ENCODE measurements around the gene MLLT11.
A peak's percentile ranks its signal among the peaks of the same experiment; 100 is the strongest.
"Not testable (repeated sequence)": the region's sequence is repeated elsewhere in the genome, so short reads cannot be mapped to it uniquely, and the experiment has no call there.

Gene MLLT11

DNA sequence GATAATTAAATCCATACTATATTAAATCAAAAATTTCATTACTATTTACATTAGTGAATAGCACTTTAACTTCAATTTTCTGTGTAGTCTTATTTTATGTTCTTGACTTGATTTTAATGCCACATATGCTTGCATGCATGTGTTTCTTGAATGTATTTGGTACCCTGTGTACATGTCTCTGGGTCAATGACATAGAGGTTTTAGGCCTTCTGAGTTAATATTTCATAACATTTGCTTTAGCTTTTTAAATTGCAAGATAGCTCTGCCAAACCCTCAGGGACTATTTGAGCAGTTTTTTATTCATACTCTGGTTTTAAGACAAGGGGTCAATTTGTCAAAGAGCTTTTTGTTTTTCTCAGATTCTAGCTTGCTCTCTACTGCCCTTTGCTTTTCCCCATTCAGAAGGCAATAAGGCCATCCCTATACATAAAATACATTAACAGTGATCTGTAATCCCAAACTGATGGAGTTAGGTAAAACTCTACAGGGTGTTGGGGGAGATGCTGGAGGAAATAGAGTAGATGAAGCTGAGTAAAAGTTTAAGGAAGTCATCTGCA is 5.0 kb downstream of the MLLT11 start:
- Histone ChIP-seq H3K4me1 (ENCODE audit: insufficient read depth, low read length) (peaks cover 15% of the 10 kb centered on the region; the same call in 1 of the 2 replicates), H3K36me3 (ENCODE audit: insufficient read depth, low read length) (peaks cover 5% of the 10 kb centered on the region; the same call in 1 of the 2 replicates), H3K9ac (ENCODE audit: low read depth, low read length) (no peak overlapping the region), H3K9me3 (ENCODE audit: control insufficient read depth, insufficient read depth, low read length) (no peaks in the 10 kb centered on the region)

DNA sequence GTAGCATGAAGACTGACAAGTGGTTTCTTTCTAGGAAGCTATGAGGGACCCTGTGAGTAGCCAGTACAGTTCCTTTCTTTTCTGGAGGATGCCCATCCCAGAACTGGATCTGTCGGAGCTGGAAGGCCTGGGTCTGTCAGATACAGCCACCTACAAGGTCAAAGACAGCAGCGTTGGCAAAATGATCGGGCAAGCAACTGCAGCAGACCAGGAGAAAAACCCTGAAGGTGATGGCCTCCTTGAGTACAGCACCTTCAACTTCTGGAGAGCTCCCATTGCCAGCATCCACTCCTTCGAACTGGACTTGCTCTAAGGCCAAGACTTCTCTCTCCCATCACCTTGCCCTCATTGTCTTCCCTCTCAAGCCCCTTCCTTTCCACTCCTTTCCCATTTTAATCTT is 7.0 kb downstream of the MLLT11 start:
- peaks cover 11% of the 10 kb centered on the region; the same call in 1 of the 2 replicates for H3K4me1 ChIP-seq (ENCODE audit: insufficient read depth, low read length)
- H3K9ac ChIP-seq (ENCODE audit: low read depth, low read length), result no peak overlapping the region
- H3K36me3 ChIP-seq (ENCODE audit: insufficient read depth, low read length), result peaks cover 5% of the 10 kb centered on the region; the same call in 1 of the 2 replicates
- H3K9me3 ChIP-seq (ENCODE audit: control insufficient read depth, insufficient read depth, low read length), result no peaks in the 10 kb centered on the region

DNA sequence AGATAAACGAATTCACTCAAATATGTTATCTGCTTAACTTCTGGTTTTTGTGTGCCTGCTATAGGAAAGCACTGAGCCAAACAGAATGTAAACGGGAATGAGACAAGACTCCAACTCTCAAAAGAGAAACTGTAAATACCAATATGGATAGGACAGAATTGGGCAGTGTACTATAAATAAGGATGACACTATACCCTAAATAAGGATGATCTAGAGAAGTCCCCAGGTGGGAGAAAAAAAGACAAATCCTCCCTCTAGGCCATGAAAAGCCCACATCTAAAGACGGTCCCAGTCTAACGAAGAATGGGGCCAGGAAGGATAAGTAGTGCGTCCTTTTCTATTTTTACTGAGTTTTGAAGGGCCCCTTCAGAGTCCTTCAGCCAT is 8.9 kb downstream of the MLLT11 start:
- 0 out of 2 replicates have a peak, but pooled peaks cover 5% of the 10 kb centered on the region for H3K4me1 ChIP-seq (ENCODE audit: insufficient read depth, low read length)
- peaks cover 5% of the 10 kb centered on the region; the same call in 1 of the 2 replicates for H3K36me3 ChIP-seq (ENCODE audit: insufficient read depth, low read length)
- no peak overlapping the region for H3K9ac ChIP-seq (ENCODE audit: low read depth, low read length)
- H3K9me3 ChIP-seq (ENCODE audit: control insufficient read depth, insufficient read depth, low read length), result no peaks in the 10 kb centered on the region

DNA sequence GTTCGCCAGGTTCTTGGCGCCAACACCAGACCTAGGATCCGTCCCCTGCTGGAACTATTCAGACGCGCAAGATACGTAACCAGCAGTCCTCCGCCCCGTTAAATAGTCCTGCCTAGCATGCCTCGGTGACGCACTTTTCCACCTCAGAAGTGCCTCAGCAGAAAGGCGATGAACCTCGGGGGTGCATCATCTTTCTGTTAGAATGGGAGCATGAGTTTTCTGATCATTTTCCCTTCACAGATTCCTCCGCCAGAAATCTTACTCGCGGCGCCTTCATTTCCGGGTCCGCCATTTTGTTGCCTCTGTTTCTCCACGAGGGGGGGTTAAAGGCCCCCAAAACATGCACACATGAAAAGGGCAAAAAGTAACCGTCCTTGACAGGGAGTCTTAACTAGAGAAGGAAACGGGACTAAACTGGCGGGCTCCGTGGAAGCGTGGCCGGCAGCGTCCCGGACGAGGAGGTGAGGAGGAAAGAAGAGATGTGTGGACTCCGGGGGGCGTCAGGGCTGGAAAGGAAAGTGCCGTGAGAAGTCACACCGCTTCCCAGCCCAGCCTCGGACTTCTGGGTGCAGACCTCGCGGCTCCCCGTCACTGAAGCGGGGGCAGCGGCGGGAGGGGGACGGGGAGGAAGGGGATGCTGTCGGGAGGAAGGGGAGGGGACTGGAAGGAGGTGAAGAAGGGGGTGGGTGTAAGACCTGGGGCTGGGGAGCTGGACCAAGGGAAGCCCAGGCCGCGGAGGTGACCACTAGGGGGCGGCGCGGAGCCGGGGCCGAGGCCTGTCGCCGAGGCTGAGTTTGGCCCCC is 10.5 kb downstream of the MLLT11 start, which contains the start of gene GABPB2:
TSS of gene GABPB2 (plus strand) at position 288 of the 803 bp plus-strand sequence. CDS start 17,429 bp downstream, outside the sequence.
- peaks cover 5% of the 10 kb centered on the region; the same call in 1 of the 2 replicates for H3K36me3 ChIP-seq (ENCODE audit: insufficient read depth, low read length)
- no peaks in the 10 kb centered on the region for H3K4me1 ChIP-seq (ENCODE audit: insufficient read depth, low read length)
- no peaks in the 10 kb centered on the region for H3K9me3 ChIP-seq (ENCODE audit: control insufficient read depth, insufficient read depth, low read length)
- H3K9ac ChIP-seq (ENCODE audit: low read depth, low read length), result peak within 1 kb of the TSS; percentile 83

DNA sequence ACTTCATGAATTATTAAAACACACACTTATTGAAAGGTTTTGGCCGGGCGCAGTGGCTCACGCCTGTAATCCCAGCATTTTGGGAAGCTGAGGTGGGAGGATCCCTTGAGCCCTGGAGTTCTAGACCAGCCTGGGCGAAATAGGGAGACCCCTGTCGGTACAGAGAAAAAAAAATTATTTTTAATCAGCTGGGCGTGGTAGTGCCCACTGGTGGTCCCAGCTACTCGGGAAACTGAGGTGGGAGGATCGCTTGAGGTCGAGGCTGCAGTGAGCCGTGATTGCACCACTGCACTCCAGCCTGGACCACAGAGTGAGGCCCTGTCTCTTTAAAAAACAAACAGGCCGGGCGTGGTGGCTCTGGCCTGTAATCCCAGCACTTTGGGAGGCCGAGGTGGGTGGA is 12.0 kb downstream of the MLLT11 start:
- Histone ChIP-seq H3K36me3 (ENCODE audit: insufficient read depth, low read length) (no peaks in the 10 kb centered on the region), H3K4me1 (ENCODE audit: insufficient read depth, low read length) (no peaks in the 10 kb centered on the region), H3K9me3 (ENCODE audit: control insufficient read depth, insufficient read depth, low read length) (no peaks in the 10 kb centered on the region), H3K9ac (ENCODE audit: low read depth, low read length) (no peak overlapping the region)

DNA sequence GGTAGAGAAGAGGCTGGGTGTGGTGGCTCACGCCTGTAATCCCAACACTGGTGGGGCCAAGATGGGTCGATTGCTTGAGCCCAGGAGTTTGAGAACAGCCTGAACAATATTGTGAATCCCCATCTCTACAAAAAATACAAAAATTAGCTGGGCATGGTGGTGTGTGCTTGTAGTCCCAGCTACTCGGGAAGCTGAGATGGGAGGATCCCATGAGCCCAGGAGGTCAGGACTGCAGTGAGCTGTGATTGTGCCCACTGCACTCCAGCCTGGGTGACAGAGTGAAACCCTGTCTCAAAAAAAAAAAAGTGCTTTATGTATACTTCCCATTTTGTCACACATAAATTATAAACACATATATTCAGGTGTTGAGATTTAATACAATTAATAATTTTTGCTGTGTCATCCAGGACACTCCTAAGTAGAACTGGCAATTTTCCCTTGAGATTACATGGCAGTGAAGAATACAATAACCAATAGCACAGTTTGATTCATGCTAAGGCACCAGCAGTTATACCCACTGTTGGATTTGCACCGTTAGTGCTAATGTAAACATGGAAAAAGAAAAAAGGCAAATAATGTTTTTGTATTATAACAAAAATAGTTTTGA is 25.9 kb downstream of the MLLT11 start:
- no peak overlapping the region for H3K9ac ChIP-seq (ENCODE audit: low read depth, low read length)
- no peaks in the 10 kb centered on the region for H3K36me3 ChIP-seq (ENCODE audit: insufficient read depth, low read length)
- no peaks in the 10 kb centered on the region for H3K4me1 ChIP-seq (ENCODE audit: insufficient read depth, low read length)
- H3K9me3 ChIP-seq (ENCODE audit: control insufficient read depth, insufficient read depth, low read length), result no peaks in the 10 kb centered on the region

DNA sequence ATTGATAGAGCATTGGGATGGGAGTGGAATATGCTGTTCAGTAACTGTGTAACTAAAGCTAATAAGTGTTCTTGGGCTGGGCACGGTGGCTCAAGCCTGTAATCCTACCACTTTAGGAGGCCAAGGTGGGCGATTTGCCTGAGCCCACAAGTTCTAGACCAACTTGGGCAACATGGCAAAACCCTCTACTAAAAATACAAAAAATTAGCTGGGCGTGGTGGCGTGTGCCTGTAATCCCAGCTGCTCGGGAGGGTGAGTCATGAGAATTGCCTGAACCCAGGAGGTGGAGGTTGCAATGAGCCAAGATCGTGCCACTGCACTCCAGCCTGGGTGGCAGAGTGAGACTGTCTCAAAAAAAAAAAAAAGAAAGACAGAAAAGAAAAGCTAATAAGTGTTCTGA is 37.2 kb downstream of the MLLT11 start:
- H3K9me3 ChIP-seq (ENCODE audit: control insufficient read depth, insufficient read depth, low read length); H3K9ac ChIP-seq (ENCODE audit: low read depth, low read length); H3K36me3 ChIP-seq (ENCODE audit: insufficient read depth, low read length); H3K4me1 ChIP-seq (ENCODE audit: insufficient read depth, low read length): not testable (repeated sequence)

DNA sequence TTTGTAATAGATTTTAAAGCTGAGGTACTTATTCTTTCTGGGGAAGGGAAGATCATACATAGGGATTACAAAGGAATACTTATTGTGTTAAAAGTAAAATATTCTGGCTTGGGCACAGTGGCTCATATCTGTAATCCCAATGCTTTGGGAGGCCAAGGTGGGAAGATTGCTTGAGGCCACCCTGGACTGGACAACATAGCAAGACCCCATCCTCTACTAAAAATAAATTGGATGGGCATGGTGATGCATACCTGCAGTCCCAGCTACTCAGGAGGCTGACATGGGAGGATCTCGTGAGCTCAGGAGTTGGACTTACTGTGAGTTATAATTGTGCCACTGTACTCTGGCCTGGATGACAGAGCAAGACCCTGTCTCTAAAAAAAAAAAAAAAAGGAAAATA is 37.9 kb downstream of the MLLT11 start:
- Histone ChIP-seq H3K36me3 (ENCODE audit: insufficient read depth, low read length) (no peaks in the 10 kb centered on the region), H3K9me3 (ENCODE audit: control insufficient read depth, insufficient read depth, low read length) (no peaks in the 10 kb centered on the region), H3K9ac (ENCODE audit: low read depth, low read length) (no peak overlapping the region), H3K4me1 (ENCODE audit: insufficient read depth, low read length) (no peaks in the 10 kb centered on the region)

DNA sequence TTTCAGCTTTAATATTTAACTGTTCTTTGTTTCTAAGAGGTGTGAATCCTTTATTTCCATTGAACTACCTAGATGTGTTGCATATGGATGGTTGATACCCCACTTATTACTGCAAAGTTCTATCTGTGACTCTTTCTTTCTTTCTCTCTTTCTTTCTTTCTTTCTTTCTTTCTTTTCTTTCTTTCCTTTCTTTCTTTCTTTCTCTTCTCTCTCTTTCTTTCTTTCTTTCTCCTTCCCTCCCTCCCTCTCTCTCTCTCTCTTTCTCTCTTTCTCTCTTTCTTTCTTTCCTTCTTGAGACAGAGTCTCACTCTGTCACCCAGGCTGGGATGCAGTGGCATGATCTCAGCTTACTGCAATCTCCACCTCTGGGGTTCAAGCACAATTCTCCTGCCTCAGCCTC is 44.4 kb downstream of the MLLT11 start:
- H3K36me3 ChIP-seq (ENCODE audit: insufficient read depth, low read length), result no peaks in the 10 kb centered on the region
- H3K9me3 ChIP-seq (ENCODE audit: control insufficient read depth, insufficient read depth, low read length), result no peaks in the 10 kb centered on the region
- no peaks in the 10 kb centered on the region for H3K4me1 ChIP-seq (ENCODE audit: insufficient read depth, low read length)
- H3K9ac ChIP-seq (ENCODE audit: low read depth, low read length), result no peak overlapping the region

DNA sequence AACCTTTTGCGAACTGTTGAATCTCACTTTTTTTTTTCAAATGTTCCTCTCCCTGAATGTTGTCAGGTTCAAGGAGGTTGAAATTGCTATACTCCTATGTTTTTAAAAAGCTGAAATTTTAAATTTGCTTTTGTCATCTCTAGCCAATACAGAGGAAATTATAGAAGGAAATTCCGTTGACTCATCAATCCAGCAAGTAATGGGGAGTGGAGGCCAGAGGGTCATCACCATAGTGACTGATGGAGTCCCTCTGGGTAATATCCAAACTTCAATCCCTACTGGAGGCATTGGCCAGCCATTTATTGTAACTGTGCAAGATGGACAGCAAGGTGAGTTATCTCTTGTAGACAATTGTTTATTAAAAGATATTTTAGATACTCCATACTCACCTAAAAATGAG is 46.7 kb downstream of the MLLT11 start:
- no peaks in the 10 kb centered on the region for H3K36me3 ChIP-seq (ENCODE audit: insufficient read depth, low read length)
- no peak overlapping the region for H3K9ac ChIP-seq (ENCODE audit: low read depth, low read length)
- no peaks in the 10 kb centered on the region for H3K9me3 ChIP-seq (ENCODE audit: control insufficient read depth, insufficient read depth, low read length)
- H3K4me1 ChIP-seq (ENCODE audit: insufficient read depth, low read length), result no peaks in the 10 kb centered on the region

DNA sequence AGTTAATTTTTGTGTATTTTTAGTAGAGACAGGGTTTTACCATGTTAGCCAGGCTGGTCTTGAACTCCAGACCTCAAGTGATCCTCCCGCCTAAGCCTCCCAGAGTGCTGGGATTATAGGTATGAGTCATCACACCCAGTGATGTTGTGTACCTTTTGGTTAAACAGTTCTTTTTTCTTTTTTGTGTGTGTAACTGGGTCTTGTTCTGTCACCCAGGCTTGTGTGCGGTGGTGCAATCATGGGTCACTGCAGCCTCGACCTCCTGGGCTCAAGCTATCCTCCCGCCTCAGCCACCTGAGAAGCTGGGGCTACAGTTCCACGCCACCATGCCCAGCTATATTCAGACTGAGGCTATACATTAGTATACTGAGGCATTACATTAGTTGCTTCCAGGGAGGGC is 48.1 kb downstream of the MLLT11 start:
- H3K9ac ChIP-seq (ENCODE audit: low read depth, low read length), result no peak overlapping the region
- no peaks in the 10 kb centered on the region for H3K9me3 ChIP-seq (ENCODE audit: control insufficient read depth, insufficient read depth, low read length)
- no peaks in the 10 kb centered on the region for H3K4me1 ChIP-seq (ENCODE audit: insufficient read depth, low read length)
- no peaks in the 10 kb centered on the region for H3K36me3 ChIP-seq (ENCODE audit: insufficient read depth, low read length)

DNA sequence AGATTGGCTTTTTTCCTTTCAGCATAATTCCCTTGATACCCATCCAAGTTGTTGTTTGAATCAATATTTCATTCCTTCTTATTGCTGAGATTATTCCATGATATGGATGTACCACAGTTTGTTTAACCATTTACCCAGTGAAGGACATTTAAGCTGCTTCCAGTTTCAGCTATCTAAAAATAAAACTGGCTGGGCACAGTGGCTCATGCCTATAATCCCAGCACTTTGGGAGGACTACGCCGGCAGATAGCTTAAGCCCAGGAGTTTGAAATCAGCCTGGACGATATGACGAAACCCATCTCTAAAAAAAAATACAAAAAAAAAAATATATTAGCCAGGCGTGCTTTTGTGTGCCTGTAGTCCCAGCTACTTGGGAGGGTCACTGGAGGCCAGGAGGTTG is 53.7 kb downstream of the MLLT11 start:
- Histone ChIP-seq H3K9me3 (ENCODE audit: control insufficient read depth, insufficient read depth, low read length) (no peaks in the 10 kb centered on the region), H3K9ac (ENCODE audit: low read depth, low read length) (no peak overlapping the region), H3K36me3 (ENCODE audit: insufficient read depth, low read length) (no peaks in the 10 kb centered on the region), H3K4me1 (ENCODE audit: insufficient read depth, low read length) (no peaks in the 10 kb centered on the region)

All from ES-I3 (cell line).